Activated CD4-positive, alpha-beta T cell treated with anti-CD3 and anti-CD28 coated beads, Interleukin-2, amount 10 ng/mL, durations not matched to agents 7 days and 5 days (primary cell): ENCODE measurements around the gene LIN7C. TPM values are rescaled to one million over a fixed set of nuclear protein-coding genes. Genes with fewer than 3 reads are reported as not detected.
"Not testable (repeated sequence)": the region's sequence is repeated elsewhere in the genome, so short reads cannot be mapped to it uniquely, and the experiment has no call there.

Experiments used
- CTCF ChIA-PET: fragments of 350-600 bp; sonication (Branson Sonifier 250); formaldehyde crosslinking; loops from one replicate; lab custom pipeline; 2021; ENCODE audit warnings: antibody characterized with exemption; lab: Charles Lee
- POLR2A ChIA-PET: fragments of 350-600 bp; sonication (Branson Sonifier 250); formaldehyde crosslinking; loops from one replicate; lab custom pipeline; 2021; ENCODE audit warnings: antibody characterized with exemption; lab: Charles Lee
- DNase-seq: peaks from one replicate; pipeline ENCODE4 v3.0.0-alpha.2; 2020
- H3K27ac Mint-ChIP-seq: one replicate; pipeline ENCODE4 v1.8.0; 2021; ENCODE audit warnings: mild to moderate bottlenecking, moderate library complexity, mixed read lengths
- H3K27me3 Mint-ChIP-seq: one replicate; pipeline ENCODE4 v1.8.0; 2021; ENCODE audit warnings: mixed read lengths
- H3K36me3 Mint-ChIP-seq: one replicate; pipeline ENCODE4 v1.8.0; 2021; ENCODE audit warnings: low read depth, mixed read lengths
- H3K4me1 Mint-ChIP-seq: one replicate; pipeline ENCODE4 v1.8.0; 2021; ENCODE audit warnings: mixed read lengths
- H3K4me3 Mint-ChIP-seq: one replicate; pipeline ENCODE4 v1.8.0; 2021; ENCODE audit warnings: mild to moderate bottlenecking, moderate library complexity, mixed read lengths
- H3K9me3 Mint-ChIP-seq: one replicate; pipeline ENCODE4 v1.8.0; 2021; ENCODE audit warnings: mixed read lengths
- microRNA-seq: library from miRNA; unstranded; fragments of <30 nt; microRNA quantifications from one replicate; pipeline ENCODE4 v1.2.0, GENCODE V29; 2021; ENCODE audit warnings: borderline microRNAs expressed, borderline replicate concordance
- total RNA-seq, 2 experiments: library from RNA; stranded (reverse); gene quantifications; one replicate each; pipeline ENCODE4 v1.2.3, GENCODE V29; 2021

The LIN7C gene
- total RNA-seq, 2 experiments from 2014 or later: 22.3 to 24.5 TPM

DNA sequence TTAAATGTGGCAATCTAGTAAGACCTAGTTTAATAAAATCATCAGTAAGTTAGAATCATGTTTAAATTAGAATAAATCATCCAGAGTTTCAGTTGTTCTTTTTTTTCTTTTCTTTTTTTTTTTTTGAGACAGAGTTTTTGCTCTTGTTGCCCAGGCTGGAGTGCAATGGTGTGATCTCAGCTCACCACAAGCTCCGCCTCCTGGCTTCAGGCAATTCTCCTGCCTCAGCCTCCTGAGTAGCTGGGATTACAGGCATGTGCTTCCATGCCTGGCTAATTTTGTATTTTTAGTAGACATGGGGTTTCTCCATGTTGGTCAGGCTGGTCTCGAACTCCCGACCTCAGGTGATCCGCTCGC is 58.4 kb downstream of the LIN7C start:
- POLR2A ChIA-PET, H3K4me1 Mint-ChIP-seq, CTCF ChIA-PET, H3K9me3 Mint-ChIP-seq, H3K27me3 Mint-ChIP-seq, H3K27ac Mint-ChIP-seq, H3K36me3 Mint-ChIP-seq, H3K4me3 Mint-ChIP-seq, DNase-seq: not testable (repeated sequence)

GRCh38 chr11:27447288-27448183 is 59.0 kb downstream of the LIN7C start:
- no peaks in the 10 kb centered on the region for H3K9me3 Mint-ChIP-seq
- ChIA-PET POLR2A (no interaction called here), CTCF (no interaction called here)
- no peak for DNase-seq
- H3K27me3 Mint-ChIP-seq: peaks cover 3% of the 10 kb centered on the region
- H3K4me1 Mint-ChIP-seq: no peaks in the 10 kb centered on the region
- no peak overlapping the region for H3K27ac Mint-ChIP-seq
- H3K4me3 Mint-ChIP-seq: no peak overlapping the region
- H3K36me3 Mint-ChIP-seq: no peaks in the 10 kb centered on the region

DNA sequence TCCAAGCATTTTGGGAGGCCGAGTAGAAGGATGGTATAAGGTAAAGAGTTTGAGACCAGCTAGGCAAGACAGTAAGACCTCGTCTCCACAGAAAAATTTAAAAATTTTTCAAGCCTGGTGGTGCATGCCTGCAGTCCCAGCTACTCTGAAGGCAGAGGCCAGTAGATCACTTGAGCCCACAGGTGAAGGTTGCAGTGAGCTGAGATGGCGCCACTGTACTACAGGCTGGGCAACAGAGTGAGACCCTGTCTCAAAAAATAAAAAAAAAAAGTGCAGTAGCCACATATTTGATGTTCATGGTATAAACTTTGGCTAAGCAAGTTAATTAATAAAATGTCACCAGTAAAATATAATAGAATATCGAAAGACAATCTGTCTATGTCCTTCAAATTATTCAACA is 60.9 kb downstream of the LIN7C start:
- Mint-ChIP-seq H3K4me1 (no peaks in the 10 kb centered on the region), H3K4me3 (no peak overlapping the region), H3K36me3 (no peaks in the 10 kb centered on the region), H3K27ac (no peak overlapping the region), H3K9me3 (no peaks in the 10 kb centered on the region), H3K27me3 (peaks cover 3% of the 10 kb centered on the region)
- no peak for DNase-seq
- POLR2A ChIA-PET: no interaction called here
- CTCF ChIA-PET: interaction anchor here (0.7 kb wide), 1 partner anchor 501 kb away, joined by 4 read pairs; no protein-coding TSS in a partner anchor

- Mint-ChIP-seq H3K9me3 (no peaks in the 10 kb centered on the region), H3K27ac (no peak overlapping the region), H3K4me1 (no peaks in the 10 kb centered on the region), H3K27me3 (peaks cover 3% of the 10 kb centered on the region), H3K4me3 (no peak overlapping the region), H3K36me3 (no peaks in the 10 kb centered on the region)
- ChIA-PET POLR2A (interaction anchor here (0.6 kb wide), 1 partner anchor 12 kb away, joined by 3 read pairs; no protein-coding TSS in a partner anchor), CTCF (no interaction called here)
- DNase-seq: no peak
Observed at GRCh38 chr11:27444801-27445215, 61.8 kb downstream of the LIN7C start.

Small RNA genes within 50 kb of the gene (microRNA-seq; reads per million reads assigned to microRNA genes)
- not detected for gene MIR8087

Other genes with a start within 250 kb of the LIN7C start
- 10 to 100 TPM; 18.8 to 23.8 TPM for gene CCDC34, start 143.6 kb downstream of the LIN7C start, total RNA-seq
- gene LGR4, start 34.0 kb downstream of the LIN7C start, total RNA-seq: under 1 TPM; 0.12 to 0.29 TPM
- not detected for gene BDNF, start 193.7 kb upstream of the LIN7C start, total RNA-seq